Lower leg skin (tissue), 3 donors: ENCODE data around the gene UTS2R.

Experiments
- POLR2A ChIP-seq, 2 donors: fragments of 450-650 bp; IDR thresholded peaks; one replicate each; pipeline ENCODE4 v1.6.1; 2016 to 2017; ENCODE audit warnings: antibody characterized with exemption in 2 of 2, mild to moderate bottlenecking in 1 of 2, moderate library complexity in 1 of 2
- TF ChIP-seq, protein P1 (sequence below), 3 donors: fragments of 450-650 bp; IDR thresholded peaks; one replicate each; pipeline ENCODE4 v1.5.1; 2016; ENCODE audit warnings: antibody characterized with exemption in 3 of 3, mild to moderate bottlenecking in 3 of 3, moderate library complexity in 2 of 3

GRCh38 chr17:82369211-82369610 lies 2.4 kb upstream of the UTS2R start:
- TF ChIP-seq, protein P1, sequence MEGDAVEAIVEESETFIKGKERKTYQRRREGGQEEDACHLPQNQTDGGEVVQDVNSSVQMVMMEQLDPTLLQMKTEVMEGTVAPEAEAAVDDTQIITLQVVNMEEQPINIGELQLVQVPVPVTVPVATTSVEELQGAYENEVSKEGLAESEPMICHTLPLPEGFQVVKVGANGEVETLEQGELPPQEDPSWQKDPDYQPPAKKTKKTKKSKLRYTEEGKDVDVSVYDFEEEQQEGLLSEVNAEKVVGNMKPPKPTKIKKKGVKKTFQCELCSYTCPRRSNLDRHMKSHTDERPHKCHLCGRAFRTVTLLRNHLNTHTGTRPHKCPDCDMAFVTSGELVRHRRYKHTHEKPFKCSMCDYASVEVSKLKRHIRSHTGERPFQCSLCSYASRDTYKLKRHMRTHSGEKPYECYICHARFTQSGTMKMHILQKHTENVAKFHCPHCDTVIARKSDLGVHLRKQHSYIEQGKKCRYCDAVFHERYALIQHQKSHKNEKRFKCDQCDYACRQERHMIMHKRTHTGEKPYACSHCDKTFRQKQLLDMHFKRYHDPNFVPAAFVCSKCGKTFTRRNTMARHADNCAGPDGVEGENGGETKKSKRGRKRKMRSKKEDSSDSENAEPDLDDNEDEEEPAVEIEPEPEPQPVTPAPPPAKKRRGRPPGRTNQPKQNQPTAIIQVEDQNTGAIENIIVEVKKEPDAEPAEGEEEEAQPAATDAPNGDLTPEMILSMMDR (IDR thresholded peaks at IDR 0.05), result no peak
- no peak for TF ChIP-seq POLR2A (IDR thresholded peaks at IDR 0.05)
